Measurements from ENCODE around the gene PSMG1. TPM values are rescaled to one million over a fixed set of nuclear protein-coding genes. Genes with fewer than 3 reads are reported as not detected.
A peak's percentile ranks its signal among the peaks of the same experiment; 100 is the strongest.

Gene PSMG1
- total RNA-seq, 1 experiment from 2014 or later = 110 TPM

GRCh38 chr21:39125752-39126485 lies 57.3 kb downstream of the PSMG1 start:
- Histone ChIP-seq H4K20me1 (ENCODE audit: low read length) (no peaks in the 10 kb centered on the region), H3K36me3 (ENCODE audit: low read depth, low read length) (no peaks in the 10 kb centered on the region), H2AFZ (ENCODE audit: low read length) (no peak overlapping the region), H3F3A (ENCODE audit: low read length, unreplicated experiment) (no peaks in the 10 kb centered on the region), H3K9me3 (ENCODE audit: low read length) (no peaks in the 10 kb centered on the region), H3K4me3 (ENCODE audit: low read length) (no peak overlapping the region), H3K4me2 (ENCODE audit: low read length) (no peak overlapping the region), H3K9ac (ENCODE audit: low read length) (no peak overlapping the region), H3K9me2 (replicated peaks; ENCODE audit: low read length) (no peaks in the 10 kb centered on the region), H3K27me3 (ENCODE audit: low read length) (no peaks in the 10 kb centered on the region), H3K27ac (ENCODE audit: low read length) (no peak overlapping the region), H3K4me1 (ENCODE audit: insufficient read depth, low read length) (peaks cover 10% of the 10 kb centered on the region; the same call in 1 of the 2 replicates), H3K79me2 (ENCODE audit: low read length) (no peaks in the 10 kb centered on the region)
- ChIA-PET CTCF (interaction anchor here (0.5 to 1.5 kb wide), 5 partner anchors 171 to 456 kb away, joined by 3 to 6 read pairs (median 4); no protein-coding TSS in a partner anchor), POLR2A (ENCODE audit: unreplicated experiment) (no interaction called here)
- ATAC-seq (peak; percentile 95), DNase-seq (peak; percentile 83)
- intact Hi-C loops (cut with micrococcal nuclease) = loop anchor here (1.0 to 10.0 kb wide), 6 partner anchors 39 to 457 kb away; no protein-coding TSS in a partner anchor
- TF ChIP-seq EZH2phosphoT487 (IDR thresholded peaks at IDR 0.05; ENCODE audit: borderline replicate concordance, low read length) = no peak
- peak; percentile 82 for TF ChIP-seq CTCF (conservative IDR thresholded peaks at IDR 0.05; ENCODE audit: low read depth, low read length)
- BruUV-seq (replicated peaks) = no TSS peak

Other genes with a start within 250 kb of the PSMG1 start
- gene BRWD1, start 130.2 kb upstream of the PSMG1 start, total RNA-seq (2014; rRNA removed) = 25.1 and 29.3 TPM in 2 replicates
- gene HMGN1, start 165.6 kb upstream of the PSMG1 start, total RNA-seq (2014; rRNA removed) = 335 and 338 TPM in 2 replicates